ENCODE measurements around the gene PARVA. TPM values are rescaled to one million over a fixed set of nuclear protein-coding genes. Genes with fewer than 3 reads are reported as not detected.
"Not testable (repeated sequence)": the region's sequence is repeated elsewhere in the genome, so short reads cannot be mapped to it uniquely, and the experiment has no call there.

The PARVA gene
- total RNA-seq, 1 experiment from 2014 or later: 8.4 TPM

GRCh38 chr11:12362857-12363256 lies 14.5 kb upstream of the PARVA start:
- no peaks in the 10 kb centered on the region for H3K27me3 ChIP-seq (ENCODE audit: control insufficient read depth, insufficient read depth, low read length)
- no peak for DNase-seq
- H3K4me3 ChIP-seq (ENCODE audit: insufficient read depth, low read depth, low read length): no peak overlapping the region
- no peaks in the 10 kb centered on the region for H3K36me3 ChIP-seq (replicated peaks; ENCODE audit: control insufficient read depth, insufficient read depth, low read length)

- H3K36me3 ChIP-seq (replicated peaks; ENCODE audit: control insufficient read depth, insufficient read depth, low read length): no peaks in the 10 kb centered on the region
- DNase-seq: no peak
- H3K27me3 ChIP-seq (ENCODE audit: control insufficient read depth, insufficient read depth, low read length): no peaks in the 10 kb centered on the region
- no peak overlapping the region for H3K4me3 ChIP-seq (ENCODE audit: insufficient read depth, low read depth, low read length)
Measured at GRCh38 chr11:12363373-12363772, 14.0 kb upstream of the PARVA start.

- not testable (repeated sequence) for DNase-seq; H3K27me3 ChIP-seq (ENCODE audit: control insufficient read depth, insufficient read depth, low read length); H3K4me3 ChIP-seq (ENCODE audit: insufficient read depth, low read depth, low read length); H3K36me3 ChIP-seq (replicated peaks; ENCODE audit: control insufficient read depth, insufficient read depth, low read length)
Measured at GRCh38 chr11:12365965-12366575, 11.3 kb upstream of the PARVA start.

- H3K27me3 ChIP-seq (ENCODE audit: control insufficient read depth, insufficient read depth, low read length); DNase-seq; H3K36me3 ChIP-seq (replicated peaks; ENCODE audit: control insufficient read depth, insufficient read depth, low read length); H3K4me3 ChIP-seq (ENCODE audit: insufficient read depth, low read depth, low read length): not testable (repeated sequence)
Measured at GRCh38 chr11:12367057-12367456, 10.3 kb upstream of the PARVA start.

GRCh38 chr11:12372111-12372510 lies 5.3 kb upstream of the PARVA start:
- H3K27me3 ChIP-seq (ENCODE audit: control insufficient read depth, insufficient read depth, low read length): peaks cover 6% of the 10 kb centered on the region; the same call in 1 of the 2 replicates
- no peak overlapping the region for H3K4me3 ChIP-seq (ENCODE audit: insufficient read depth, low read depth, low read length)
- H3K36me3 ChIP-seq (replicated peaks; ENCODE audit: control insufficient read depth, insufficient read depth, low read length): no peaks in the 10 kb centered on the region
- DNase-seq: no peak

- Histone ChIP-seq H3K27me3 (ENCODE audit: control insufficient read depth, insufficient read depth, low read length) (peaks cover 6% of the 10 kb centered on the region; the same call in 1 of the 2 replicates), H3K4me3 (ENCODE audit: insufficient read depth, low read depth, low read length) (no peak overlapping the region), H3K36me3 (replicated peaks; ENCODE audit: control insufficient read depth, insufficient read depth, low read length) (no peaks in the 10 kb centered on the region)
- no peak for DNase-seq
Measured at GRCh38 chr11:12375720-12376119, 1.7 kb upstream of the PARVA start.

- DNase-seq: no peak
- no peaks in the 10 kb centered on the region for H3K36me3 ChIP-seq (replicated peaks; ENCODE audit: control insufficient read depth, insufficient read depth, low read length)
- peak overlapping the region; percentile 67 for H3K4me3 ChIP-seq (ENCODE audit: insufficient read depth, low read depth, low read length)
- H3K27me3 ChIP-seq (ENCODE audit: control insufficient read depth, insufficient read depth, low read length): peaks cover 6% of the 10 kb centered on the region; the same call in 1 of the 2 replicates
Measured at GRCh38 chr11:12376259-12377081, 901 bp upstream of the PARVA start.

- Histone ChIP-seq H3K36me3 (replicated peaks; ENCODE audit: control insufficient read depth, insufficient read depth, low read length) (no peaks in the 10 kb centered on the region), H3K27me3 (ENCODE audit: control insufficient read depth, insufficient read depth, low read length) (peaks cover 6% of the 10 kb centered on the region; the same call in 1 of the 2 replicates), H3K4me3 (ENCODE audit: insufficient read depth, low read depth, low read length) (peak overlapping the region; percentile 67)
- DNase-seq: peak; percentile 93
Measured at GRCh38 chr11:12377824-12378593, 638 bp downstream of the PARVA start.

- no peak for DNase-seq
- Histone ChIP-seq H3K36me3 (replicated peaks; ENCODE audit: control insufficient read depth, insufficient read depth, low read length) (no peaks in the 10 kb centered on the region), H3K27me3 (ENCODE audit: control insufficient read depth, insufficient read depth, low read length) (peaks cover 6% of the 10 kb centered on the region; the same call in 1 of the 2 replicates), H3K4me3 (ENCODE audit: insufficient read depth, low read depth, low read length) (no peak overlapping the region)
Measured at GRCh38 chr11:12380565-12381325, 3.4 kb downstream of the PARVA start.

- Histone ChIP-seq H3K4me3 (ENCODE audit: insufficient read depth, low read depth, low read length) (no peak overlapping the region), H3K36me3 (replicated peaks; ENCODE audit: control insufficient read depth, insufficient read depth, low read length) (no peaks in the 10 kb centered on the region), H3K27me3 (ENCODE audit: control insufficient read depth, insufficient read depth, low read length) (no peaks in the 10 kb centered on the region)
- DNase-seq: no peak
Measured at GRCh38 chr11:12381875-12382274, 4.5 kb downstream of the PARVA start.

GRCh38 chr11:12382451-12382850 lies 5.1 kb downstream of the PARVA start:
- no peak for DNase-seq
- H3K36me3 ChIP-seq (replicated peaks; ENCODE audit: control insufficient read depth, insufficient read depth, low read length): no peaks in the 10 kb centered on the region
- no peaks in the 10 kb centered on the region for H3K27me3 ChIP-seq (ENCODE audit: control insufficient read depth, insufficient read depth, low read length)
- no peak overlapping the region for H3K4me3 ChIP-seq (ENCODE audit: insufficient read depth, low read depth, low read length)

- H3K27me3 ChIP-seq (ENCODE audit: control insufficient read depth, insufficient read depth, low read length): no peaks in the 10 kb centered on the region
- no peak for DNase-seq
- H3K4me3 ChIP-seq (ENCODE audit: insufficient read depth, low read depth, low read length): no peak overlapping the region
- H3K36me3 ChIP-seq (replicated peaks; ENCODE audit: control insufficient read depth, insufficient read depth, low read length): no peaks in the 10 kb centered on the region
Measured at GRCh38 chr11:12386309-12386708, 8.9 kb downstream of the PARVA start.

GRCh38 chr11:12386745-12387144 lies 9.4 kb downstream of the PARVA start:
- DNase-seq: no peak
- no peaks in the 10 kb centered on the region for H3K27me3 ChIP-seq (ENCODE audit: control insufficient read depth, insufficient read depth, low read length)
- H3K36me3 ChIP-seq (replicated peaks; ENCODE audit: control insufficient read depth, insufficient read depth, low read length): no peaks in the 10 kb centered on the region

GRCh38 chr11:12388173-12388572 lies 10.8 kb downstream of the PARVA start:
- DNase-seq: no peak
- H3K27me3 ChIP-seq (ENCODE audit: control insufficient read depth, insufficient read depth, low read length): no peaks in the 10 kb centered on the region
- H3K36me3 ChIP-seq (replicated peaks; ENCODE audit: control insufficient read depth, insufficient read depth, low read length): no peaks in the 10 kb centered on the region
- no peak overlapping the region for H3K4me3 ChIP-seq (ENCODE audit: insufficient read depth, low read depth, low read length)

More at GRCh38 chr11:12386745-12387144, 9.4 kb downstream of the PARVA start:
- H3K4me3 ChIP-seq (ENCODE audit: insufficient read depth, low read depth, low read length): no peak overlapping the region

All from H7 (cell line).